ENCODE results near the gene SLC41A1. TPM values are rescaled to one million over a fixed set of nuclear protein-coding genes. Genes with fewer than 3 reads are reported as not detected.

SLC41A1 gene
- total RNA-seq, 1 donor from 2014 or later: 22.4 TPM

GRCh38 chr1:205805082-205805711, 7.8 kb downstream of the SLC41A1 start:
- DNase-seq (ENCODE audit: low read depth): no peak
- Histone ChIP-seq H2AFZ (ENCODE audit: low read depth, low read length) (no peak overlapping the region), H3K4me2 (ENCODE audit: low read length) (no peak overlapping the region), H3K27ac (ENCODE audit: low read depth, low read length) (no peak overlapping the region), H3K4me1 (ENCODE audit: insufficient read depth, low read length) (peaks cover 2% of the 10 kb centered on the region), H3K27me3 (ENCODE audit: insufficient read depth, low read length) (no peaks in the 10 kb centered on the region), H3K9me3 (ENCODE audit: insufficient read depth, low read depth, low read length) (no peaks in the 10 kb centered on the region), H3K9ac (ENCODE audit: low read length) (no peak overlapping the region), H3K36me3 (ENCODE audit: insufficient read depth, low read length) (no peaks in the 10 kb centered on the region), H4K20me1 (ENCODE audit: insufficient read depth, low read length) (peaks cover 63% of the 10 kb centered on the region), H3K79me2 (ENCODE audit: insufficient read depth, low read length) (peaks cover 16% of the 10 kb centered on the region), H3K4me3 (ENCODE audit: insufficient read depth, low read depth, low read length) (no peak overlapping the region)
- no peak overlapping the region for H3K27ac Mint-ChIP-seq (ENCODE audit: unreplicated experiment)
- no peaks in the 10 kb centered on the region for H3K9me3 Mint-ChIP-seq (ENCODE audit: unreplicated experiment)
- H3K27me3 Mint-ChIP-seq (ENCODE audit: low read depth, unreplicated experiment): peaks cover 3% of the 10 kb centered on the region
- no peak for FAIRE-seq
- peaks cover 7% of the 10 kb centered on the region for H3K4me1 Mint-ChIP-seq (ENCODE audit: low read depth, unreplicated experiment)
- no peak overlapping the region for H3K4me3 Mint-ChIP-seq (ENCODE audit: unreplicated experiment)
- H3K36me3 Mint-ChIP-seq (ENCODE audit: low read depth, unreplicated experiment): peaks cover 16% of the 10 kb centered on the region
- TF ChIP-seq CTCF (IDR thresholded peaks at IDR 0.05; ENCODE audit: insufficient read depth, low read depth, low read length) (no peak), EZH2 (IDR thresholded peaks at IDR 0.05; ENCODE audit: insufficient read depth, low read length) (no peak)

- FAIRE-seq (no peak), DNase-seq (ENCODE audit: low read depth) (no peak)
- no peak overlapping the region for H3K4me3 ChIP-seq (ENCODE audit: insufficient read depth, low read depth, low read length)
- Mint-ChIP-seq H3K27ac (ENCODE audit: unreplicated experiment) (no peak overlapping the region), H3K27me3 (ENCODE audit: low read depth, unreplicated experiment) (peaks cover 3% of the 10 kb centered on the region), H3K9me3 (ENCODE audit: unreplicated experiment) (no peaks in the 10 kb centered on the region), H3K4me3 (ENCODE audit: unreplicated experiment) (no peak overlapping the region), H3K36me3 (ENCODE audit: low read depth, unreplicated experiment) (peaks cover 17% of the 10 kb centered on the region), H3K4me1 (ENCODE audit: low read depth, unreplicated experiment) (peaks cover 7% of the 10 kb centered on the region)
- H3K9ac ChIP-seq (ENCODE audit: low read length): no peak overlapping the region
- H3K4me1 ChIP-seq (ENCODE audit: insufficient read depth, low read length): peaks cover 2% of the 10 kb centered on the region
- no peaks in the 10 kb centered on the region for H3K36me3 ChIP-seq (ENCODE audit: insufficient read depth, low read length)
- no peak overlapping the region for H2AFZ ChIP-seq (ENCODE audit: low read depth, low read length)
- no peaks in the 10 kb centered on the region for H3K9me3 ChIP-seq (ENCODE audit: insufficient read depth, low read depth, low read length)
- no peak for TF ChIP-seq EZH2 (IDR thresholded peaks at IDR 0.05; ENCODE audit: insufficient read depth, low read length)
- no peak for TF ChIP-seq CTCF (IDR thresholded peaks at IDR 0.05; ENCODE audit: insufficient read depth, low read depth, low read length)
- H3K79me2 ChIP-seq (ENCODE audit: insufficient read depth, low read length): peaks cover 13% of the 10 kb centered on the region
- H3K4me2 ChIP-seq (ENCODE audit: low read length): no peak overlapping the region
- H4K20me1 ChIP-seq (ENCODE audit: insufficient read depth, low read length): peaks cover 57% of the 10 kb centered on the region
- no peaks in the 10 kb centered on the region for H3K27me3 ChIP-seq (ENCODE audit: insufficient read depth, low read length)
- no peak overlapping the region for H3K27ac ChIP-seq (ENCODE audit: low read depth, low read length)
These were observed 8.4 kb downstream of the SLC41A1 start for GRCh38 chr1:205804605-205805004.

GRCh38 chr1:205803986-205804385, 9.0 kb downstream of the SLC41A1 start:
- FAIRE-seq (no peak), DNase-seq (ENCODE audit: low read depth) (no peak)
- Histone ChIP-seq H3K9me3 (ENCODE audit: insufficient read depth, low read depth, low read length) (no peaks in the 10 kb centered on the region), H2AFZ (ENCODE audit: low read depth, low read length) (no peak overlapping the region), H4K20me1 (ENCODE audit: insufficient read depth, low read length) (peaks cover 51% of the 10 kb centered on the region), H3K4me1 (ENCODE audit: insufficient read depth, low read length) (peaks cover 2% of the 10 kb centered on the region), H3K4me3 (ENCODE audit: insufficient read depth, low read depth, low read length) (no peak overlapping the region), H3K27ac (ENCODE audit: low read depth, low read length) (no peak overlapping the region), H3K79me2 (ENCODE audit: insufficient read depth, low read length) (peaks cover 11% of the 10 kb centered on the region), H3K4me2 (ENCODE audit: low read length) (no peak overlapping the region), H3K9ac (ENCODE audit: low read length) (no peak overlapping the region), H3K27me3 (ENCODE audit: insufficient read depth, low read length) (no peaks in the 10 kb centered on the region), H3K36me3 (ENCODE audit: insufficient read depth, low read length) (no peaks in the 10 kb centered on the region)
- TF ChIP-seq EZH2 (IDR thresholded peaks at IDR 0.05; ENCODE audit: insufficient read depth, low read length) (no peak), CTCF (IDR thresholded peaks at IDR 0.05; ENCODE audit: insufficient read depth, low read depth, low read length) (no peak)
- H3K9me3 Mint-ChIP-seq (ENCODE audit: unreplicated experiment): no peaks in the 10 kb centered on the region
- H3K27ac Mint-ChIP-seq (ENCODE audit: unreplicated experiment): no peak overlapping the region
- H3K4me3 Mint-ChIP-seq (ENCODE audit: unreplicated experiment): no peak overlapping the region
- peaks cover 3% of the 10 kb centered on the region for H3K27me3 Mint-ChIP-seq (ENCODE audit: low read depth, unreplicated experiment)
- H3K4me1 Mint-ChIP-seq (ENCODE audit: low read depth, unreplicated experiment): peaks cover 7% of the 10 kb centered on the region
- peaks cover 19% of the 10 kb centered on the region for H3K36me3 Mint-ChIP-seq (ENCODE audit: low read depth, unreplicated experiment)
